ENCODE results near the gene ESR1.

DNA sequence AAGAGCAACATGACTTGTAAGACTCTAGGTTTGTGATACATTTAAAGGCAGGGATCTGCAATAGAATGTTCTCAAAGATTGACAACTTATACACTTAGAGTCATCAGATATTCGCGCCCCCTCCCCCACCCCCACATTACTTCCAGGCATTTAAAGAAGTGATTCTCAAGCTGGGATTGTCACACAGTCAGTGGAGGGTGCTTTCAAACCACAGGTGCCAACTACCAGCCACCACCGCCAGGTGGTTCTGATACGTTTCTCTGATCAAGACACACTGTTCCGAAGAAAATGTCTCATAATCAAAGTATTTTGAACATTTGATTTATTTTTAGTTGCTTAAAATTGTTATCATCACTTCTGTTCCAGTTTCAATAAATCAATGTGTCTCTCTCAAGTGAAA, 357.5 kb downstream of the ESR1 start:
- TF ChIP-seq, protein P1, sequence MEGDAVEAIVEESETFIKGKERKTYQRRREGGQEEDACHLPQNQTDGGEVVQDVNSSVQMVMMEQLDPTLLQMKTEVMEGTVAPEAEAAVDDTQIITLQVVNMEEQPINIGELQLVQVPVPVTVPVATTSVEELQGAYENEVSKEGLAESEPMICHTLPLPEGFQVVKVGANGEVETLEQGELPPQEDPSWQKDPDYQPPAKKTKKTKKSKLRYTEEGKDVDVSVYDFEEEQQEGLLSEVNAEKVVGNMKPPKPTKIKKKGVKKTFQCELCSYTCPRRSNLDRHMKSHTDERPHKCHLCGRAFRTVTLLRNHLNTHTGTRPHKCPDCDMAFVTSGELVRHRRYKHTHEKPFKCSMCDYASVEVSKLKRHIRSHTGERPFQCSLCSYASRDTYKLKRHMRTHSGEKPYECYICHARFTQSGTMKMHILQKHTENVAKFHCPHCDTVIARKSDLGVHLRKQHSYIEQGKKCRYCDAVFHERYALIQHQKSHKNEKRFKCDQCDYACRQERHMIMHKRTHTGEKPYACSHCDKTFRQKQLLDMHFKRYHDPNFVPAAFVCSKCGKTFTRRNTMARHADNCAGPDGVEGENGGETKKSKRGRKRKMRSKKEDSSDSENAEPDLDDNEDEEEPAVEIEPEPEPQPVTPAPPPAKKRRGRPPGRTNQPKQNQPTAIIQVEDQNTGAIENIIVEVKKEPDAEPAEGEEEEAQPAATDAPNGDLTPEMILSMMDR (IDR thresholded peaks at IDR 0.05; ENCODE audit: low read depth, low read length, poor library complexity, severe bottlenecking) = peak; percentile 22
- TF ChIP-seq EZH2phosphoT487 (IDR thresholded peaks at IDR 0.05; ENCODE audit: borderline replicate concordance, low read length) = no peak

All from DOHH2 (cell line).